Calu3 (cell line): Measurements from ENCODE around the gene ZNF467. TPM values are rescaled to one million over a fixed set of nuclear protein-coding genes. Genes with fewer than 3 reads are reported as not detected.

Experiments used
- BruUV-seq: library from RNA; stranded (reverse); fragments of 400-500 nt; replicated peaks from 2 replicates; lab custom pipeline; 2021; lab: Mats Ljungman, UMichigan
- CTCF ChIA-PET: fragments of 300-600 bp; sonication (Branson Sonifier 250); formaldehyde crosslinking; loops from one replicate; lab custom pipeline; 2022; ENCODE audit warnings: antibody characterized with exemption; lab: Charles Lee
- DNase-seq: peaks from one replicate; pipeline ENCODE4 v3.0.0; 2022
- H3K27ac Mint-ChIP-seq: one replicate; pipeline ENCODE4 v1.8.0; 2022; ENCODE audit warnings: mixed read lengths; ENCODE audit not compliant: unreplicated experiment
- H3K27me3 Mint-ChIP-seq: one replicate; pipeline ENCODE4 v1.8.0; 2022; ENCODE audit warnings: mixed read lengths; ENCODE audit not compliant: unreplicated experiment
- H3K36me3 Mint-ChIP-seq: one replicate; pipeline ENCODE4 v1.8.0; 2022; ENCODE audit warnings: mild to moderate bottlenecking, moderate library complexity, mixed read lengths; ENCODE audit not compliant: insufficient read depth, unreplicated experiment
- H3K4me1 Mint-ChIP-seq: one replicate; pipeline ENCODE4 v1.8.0; 2022; ENCODE audit warnings: mild to moderate bottlenecking, low read depth, mixed read lengths; ENCODE audit not compliant: unreplicated experiment
- H3K4me3 Mint-ChIP-seq: one replicate; pipeline ENCODE4 v1.8.0; 2022; ENCODE audit warnings: mild to moderate bottlenecking, low read depth, moderate library complexity, mixed read lengths; ENCODE audit not compliant: unreplicated experiment
- H3K9me3 Mint-ChIP-seq: one replicate; pipeline ENCODE4 v1.8.0; 2022; ENCODE audit warnings: low read depth, mixed read lengths; ENCODE audit not compliant: unreplicated experiment
- CTCF ChIP-seq: fragments of 200-600 bp; IDR thresholded peaks from one replicate; pipeline ENCODE4 v1.8.0; 2022; ENCODE audit warnings: antibody characterized with exemption; ENCODE audit not compliant: unreplicated experiment
- intact Hi-C: fragments of 100-400 bp; cut with micrococcal nuclease; formaldehyde crosslinking; loops from one replicate; pipeline ENCODE4 v1.10.0; 2022; ENCODE audit not compliant: unreplicated experiment
- total RNA-seq: library from RNA; stranded (reverse); gene quantifications from 2 replicates; pipeline ENCODE4 v1.2.3, GENCODE V29; 2022

ZNF467 gene
- total RNA-seq, 1 experiment from 2014 or later: 0.54 TPM

GRCh38 chr7:149790146-149790548, 16.8 kb upstream of the ZNF467 start:
- intact Hi-C loops: no loop called here
- CTCF ChIA-PET: no interaction called here
- TF ChIP-seq CTCF: no peak
- H3K9me3 Mint-ChIP-seq: no peaks in the 10 kb centered on the region
- H3K27me3 Mint-ChIP-seq: peaks cover 89% of the 10 kb centered on the region
- no peaks in the 10 kb centered on the region for H3K36me3 Mint-ChIP-seq
- no peak overlapping the region for H3K27ac Mint-ChIP-seq
- no TSS peak for BruUV-seq
- H3K4me3 Mint-ChIP-seq: no peak overlapping the region
- H3K4me1 Mint-ChIP-seq: no peaks in the 10 kb centered on the region
- no peak for DNase-seq

DNA sequence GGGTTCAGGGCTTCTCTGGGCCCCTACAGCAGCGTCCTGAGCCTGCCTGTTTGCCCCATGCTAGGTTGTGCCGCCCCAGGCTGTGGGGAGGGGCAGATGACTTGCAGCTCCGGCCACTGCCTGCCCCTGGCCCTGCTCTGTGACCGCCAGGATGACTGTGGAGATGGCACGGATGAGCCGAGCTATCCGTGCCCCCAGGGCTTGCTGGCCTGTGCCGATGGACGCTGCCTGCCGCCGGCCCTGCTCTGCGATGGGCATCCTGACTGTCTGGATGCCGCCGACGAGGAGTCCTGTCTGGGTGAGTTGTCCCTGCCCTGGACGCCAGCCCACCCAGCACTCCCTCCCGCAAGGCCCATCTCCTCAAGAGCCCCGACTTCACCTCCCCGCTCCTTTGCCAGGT, 15.7 kb upstream of the ZNF467 start:
- peaks cover 89% of the 10 kb centered on the region for H3K27me3 Mint-ChIP-seq
- H3K36me3 Mint-ChIP-seq: no peaks in the 10 kb centered on the region
- no peak for DNase-seq
- H3K27ac Mint-ChIP-seq: no peak overlapping the region
- no peak overlapping the region for H3K4me3 Mint-ChIP-seq
- TF ChIP-seq CTCF: no peak
- H3K9me3 Mint-ChIP-seq: no peaks in the 10 kb centered on the region
- intact Hi-C loops: no loop called here
- no peaks in the 10 kb centered on the region for H3K4me1 Mint-ChIP-seq
- CTCF ChIA-PET: interaction anchor here (0.6 kb wide), 1 partner anchor 11 kb away, joined by 3 read pairs; no protein-coding TSS in a partner anchor
- no TSS peak for BruUV-seq

GRCh38 chr7:149788300-149788851, 15.0 kb upstream of the ZNF467 start:
- Mint-ChIP-seq H3K27me3 (peaks cover 89% of the 10 kb centered on the region), H3K4me3 (no peak overlapping the region), H3K4me1 (no peaks in the 10 kb centered on the region), H3K36me3 (no peaks in the 10 kb centered on the region), H3K27ac (no peak overlapping the region), H3K9me3 (no peaks in the 10 kb centered on the region)
- no peak for TF ChIP-seq CTCF
- no peak for DNase-seq
- intact Hi-C loops: no loop called here
- CTCF ChIA-PET: no interaction called here
- BruUV-seq: no TSS peak

GRCh38 chr7:149787428-149788299, 14.3 kb upstream of the ZNF467 start:
- Mint-ChIP-seq H3K36me3 (no peaks in the 10 kb centered on the region), H3K27ac (no peak overlapping the region), H3K4me3 (no peak overlapping the region), H3K27me3 (peaks cover 89% of the 10 kb centered on the region), H3K4me1 (no peaks in the 10 kb centered on the region), H3K9me3 (no peaks in the 10 kb centered on the region)
- intact Hi-C loops: no loop called here
- no TSS peak for BruUV-seq
- CTCF ChIA-PET: no interaction called here
- no peak for TF ChIP-seq CTCF
- no peak for DNase-seq
